ENCODE results near the gene E2F4.

Gene E2F4

DNA sequence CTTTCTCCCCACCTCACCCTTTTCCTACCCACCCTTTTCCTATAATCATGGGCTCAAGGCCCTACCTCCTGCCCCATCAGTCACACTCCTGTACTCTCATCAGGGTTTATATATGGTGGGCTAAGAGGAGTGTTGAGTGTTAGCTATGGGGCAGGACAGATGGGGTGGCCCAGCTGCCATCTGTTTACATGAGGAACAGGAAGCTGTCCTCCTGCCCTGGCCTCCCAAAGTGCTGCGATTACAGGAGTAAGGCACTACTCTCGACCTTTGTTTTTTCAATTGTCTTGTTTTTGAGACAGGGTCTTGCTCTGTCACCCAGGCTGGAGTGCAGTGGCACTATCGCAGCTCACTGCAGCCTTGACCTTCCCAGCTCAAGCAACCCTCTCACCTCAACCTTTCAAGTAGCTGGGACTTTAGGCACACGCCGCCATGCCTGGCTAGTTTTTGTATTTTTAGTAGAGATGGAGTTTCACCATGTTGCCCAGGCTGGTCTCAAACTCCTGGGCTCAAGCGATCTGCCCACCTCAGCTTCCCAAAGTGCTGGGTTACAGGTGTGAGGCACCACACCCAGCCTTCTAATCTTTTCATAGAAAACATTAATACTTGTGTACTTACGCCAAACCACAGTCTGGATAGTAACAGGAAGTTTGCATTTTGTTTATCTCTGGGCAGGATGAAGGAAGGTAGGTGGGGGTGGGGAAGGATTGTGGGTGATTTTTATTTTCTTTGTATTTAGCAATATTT, 33.9 kb upstream of the E2F4 start:
- DNase-seq: no peak

DNA sequence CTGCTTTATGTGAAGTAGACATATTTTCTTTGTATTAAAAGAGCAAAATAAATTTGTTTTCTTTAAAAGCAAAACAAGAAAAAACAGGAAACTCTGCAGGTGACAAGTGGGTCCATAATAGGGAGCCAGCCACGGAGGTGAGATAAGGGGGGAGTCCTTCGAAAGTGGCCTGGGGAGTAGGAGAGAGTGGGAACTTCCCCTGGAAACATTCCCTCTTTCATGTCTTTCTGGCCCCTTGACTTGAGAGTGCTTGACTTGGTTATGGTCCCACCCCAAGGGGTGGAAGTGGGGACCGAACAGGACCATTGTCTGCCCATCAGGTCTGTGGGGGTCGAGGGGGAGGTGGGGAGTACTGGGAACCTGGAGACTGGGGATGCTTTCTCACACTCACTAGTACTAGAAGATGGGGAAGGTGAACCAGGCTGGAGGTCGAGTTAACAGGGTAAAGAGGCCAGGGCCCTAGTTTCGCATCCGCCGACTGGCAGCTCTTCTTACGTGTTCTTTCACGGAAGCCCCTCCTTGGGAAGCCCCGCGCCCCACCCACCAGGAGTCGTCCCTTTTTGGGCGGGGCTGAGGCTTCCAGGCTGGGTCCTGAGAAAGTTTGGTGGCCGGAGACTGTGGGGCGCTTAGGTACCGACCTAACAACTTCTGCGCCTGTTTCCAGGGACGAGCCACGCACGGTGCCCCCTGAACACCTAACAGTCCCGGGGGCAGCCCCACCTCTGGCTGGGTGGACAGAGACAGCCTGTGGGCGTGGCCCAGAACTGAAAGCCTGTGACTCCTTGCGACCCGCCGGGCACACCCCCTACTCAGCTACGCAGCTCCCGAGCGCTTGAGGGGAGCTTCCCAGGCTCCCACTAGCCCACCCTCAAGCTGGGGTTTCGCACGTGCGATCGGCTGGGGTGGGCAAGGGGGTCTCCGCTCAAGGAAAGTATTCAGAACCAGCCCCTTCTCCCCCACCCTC, 33.0 kb upstream of the E2F4 start:
- no peak for DNase-seq

DNA sequence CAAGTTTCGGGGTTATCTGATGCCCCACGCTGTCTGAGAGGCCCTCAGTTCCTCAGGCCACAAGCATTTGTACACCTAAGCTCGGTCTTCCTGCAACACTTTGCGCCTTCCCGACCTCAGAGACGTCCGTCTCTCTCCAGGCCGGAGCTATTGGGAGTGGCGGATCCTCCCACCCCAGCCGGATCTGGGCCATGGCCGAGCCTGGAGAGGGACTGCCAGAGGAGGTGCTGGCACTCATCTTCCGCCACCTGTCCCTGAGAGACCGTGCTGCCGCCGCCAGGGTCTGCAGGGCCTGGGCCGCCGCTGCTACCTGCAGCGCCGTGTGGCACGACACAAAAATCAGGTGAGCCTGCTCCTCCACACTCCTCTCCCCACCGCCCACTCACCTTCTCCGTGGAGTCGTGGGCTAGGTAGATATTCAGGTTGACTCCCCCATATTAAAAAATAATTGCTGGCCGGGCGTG, 30.3 kb upstream of the E2F4 start:
- no peak for DNase-seq

DNA sequence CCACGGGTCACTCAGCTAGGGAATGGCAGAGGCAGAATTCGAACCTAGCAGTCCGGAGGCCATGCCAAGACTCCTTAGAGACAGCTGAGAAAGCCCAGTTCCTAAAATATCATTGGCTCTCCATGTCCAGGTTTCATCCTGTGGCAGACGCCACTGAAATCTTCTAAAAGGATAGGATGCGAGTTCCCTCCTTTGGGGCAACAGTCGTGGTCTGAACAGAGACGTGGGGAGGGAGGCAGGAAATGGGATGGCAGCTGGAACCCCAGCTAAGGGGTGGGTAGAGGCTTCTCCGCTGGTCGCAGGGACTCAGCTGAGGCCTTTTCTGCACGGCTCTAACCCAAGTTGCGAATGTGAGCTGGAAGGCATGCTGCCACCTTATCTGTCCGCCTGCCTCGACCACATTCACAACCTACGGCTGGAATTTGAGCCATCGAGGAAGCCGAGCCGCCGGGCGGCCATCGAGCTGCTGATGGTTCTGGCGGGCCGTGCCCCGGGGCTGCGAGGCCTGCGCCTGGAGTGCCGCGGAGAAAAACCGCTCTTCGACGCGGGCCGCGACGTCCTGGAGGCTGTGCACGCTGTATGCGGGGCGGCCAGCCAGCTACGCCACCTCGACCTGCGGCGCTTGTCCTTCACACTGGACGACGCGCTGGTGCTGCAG, 29.3 kb upstream of the E2F4 start:
- DNase-seq: no peak

DNA sequence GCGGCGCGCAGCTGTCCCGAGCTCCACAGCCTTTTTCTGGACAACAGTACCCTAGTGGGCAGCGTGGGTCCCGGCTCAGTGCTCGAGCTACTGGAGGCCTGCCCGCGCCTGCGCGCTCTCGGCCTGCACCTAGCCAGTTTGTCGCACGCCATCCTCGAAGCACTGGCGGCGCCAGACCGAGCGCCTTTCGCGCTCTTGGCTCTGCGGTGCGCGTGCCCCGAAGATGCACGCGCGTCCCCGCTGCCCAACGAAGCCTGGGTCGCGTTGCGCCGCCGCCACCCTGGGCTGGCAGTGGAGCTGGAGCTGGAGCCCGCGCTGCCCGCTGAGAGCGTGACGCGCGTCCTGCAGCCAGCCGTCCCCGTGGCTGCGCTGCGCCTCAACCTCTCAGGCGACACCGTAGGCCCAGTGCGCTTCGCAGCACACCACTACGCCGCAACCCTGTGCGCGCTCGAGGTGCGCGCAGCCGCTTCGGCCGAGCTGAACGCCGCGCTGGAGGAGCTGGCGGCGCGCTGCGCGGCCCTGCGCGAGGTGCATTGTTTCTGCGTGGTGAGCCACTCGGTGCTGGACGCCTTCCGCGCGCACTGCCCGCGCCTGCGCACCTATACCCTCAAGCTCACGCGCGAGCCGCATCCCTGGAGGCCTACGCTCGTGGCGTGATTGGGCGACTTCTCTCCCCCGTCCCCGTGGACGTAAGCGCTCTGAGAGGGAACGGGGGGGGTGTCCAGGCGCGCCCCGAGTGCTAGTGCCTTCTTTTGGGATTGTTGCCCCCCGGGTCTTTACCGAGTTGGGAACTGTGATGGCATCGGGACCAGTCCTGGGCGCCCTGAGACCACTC, 28.6 kb upstream of the E2F4 start:
- DNase-seq: peak; percentile 39

DNA sequence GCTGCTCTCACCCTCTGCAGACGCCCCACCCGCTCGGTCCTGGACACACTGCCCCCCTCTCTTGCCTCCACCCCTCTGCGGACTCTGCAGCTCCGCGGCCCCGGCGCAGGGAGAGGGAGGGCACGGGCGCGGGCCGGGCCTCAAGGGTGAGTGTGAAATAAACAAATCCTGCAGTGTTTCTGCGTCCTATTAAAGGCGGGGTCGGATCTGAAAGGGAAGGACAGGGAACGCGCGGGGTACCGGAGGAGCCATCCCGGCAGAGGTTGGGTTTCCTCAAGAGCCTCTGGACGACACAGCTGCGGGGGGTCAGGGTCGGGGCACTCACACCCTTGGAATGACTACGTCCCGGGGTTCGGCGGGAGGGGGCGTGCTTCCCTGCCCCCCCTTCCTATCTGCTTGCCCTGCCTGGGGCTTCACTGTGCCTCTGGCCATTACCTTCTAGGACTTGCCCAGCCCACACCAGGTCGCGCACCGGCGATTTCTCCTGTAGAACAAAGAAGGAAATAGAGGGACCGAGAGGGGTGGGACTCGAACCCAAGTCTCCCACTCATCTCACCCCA, 27.9 kb upstream of the E2F4 start:
- DNase-seq: no peak

DNA sequence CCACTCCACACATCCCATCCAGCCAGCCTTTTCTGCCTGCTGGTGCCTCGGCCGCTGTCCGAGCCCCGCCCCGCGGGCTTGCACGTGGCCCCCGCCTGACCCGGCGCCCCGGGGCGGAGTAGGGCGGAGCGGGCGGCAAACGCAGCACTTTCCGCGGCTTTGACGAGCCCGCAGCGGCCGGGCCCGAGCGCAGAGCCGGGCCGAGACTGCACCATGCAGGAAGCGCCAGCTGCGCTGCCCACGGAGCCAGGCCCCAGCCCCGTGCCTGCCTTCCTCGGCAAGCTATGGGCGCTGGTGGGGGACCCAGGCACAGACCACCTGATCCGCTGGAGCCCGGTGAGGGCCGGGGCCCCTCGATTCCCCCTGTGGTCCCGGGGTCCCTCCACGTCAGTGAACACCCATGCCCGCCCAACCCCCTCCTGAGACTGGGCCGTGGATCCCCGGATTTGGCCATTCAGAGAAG, 27.3 kb upstream of the E2F4 start, which contains the start of gene HSF4:
TSS of gene HSF4 (plus strand) at position 147 of the 463 bp plus-strand sequence. CDS start at position 214, 67 bp downstream.
- no peak for DNase-seq

DNA sequence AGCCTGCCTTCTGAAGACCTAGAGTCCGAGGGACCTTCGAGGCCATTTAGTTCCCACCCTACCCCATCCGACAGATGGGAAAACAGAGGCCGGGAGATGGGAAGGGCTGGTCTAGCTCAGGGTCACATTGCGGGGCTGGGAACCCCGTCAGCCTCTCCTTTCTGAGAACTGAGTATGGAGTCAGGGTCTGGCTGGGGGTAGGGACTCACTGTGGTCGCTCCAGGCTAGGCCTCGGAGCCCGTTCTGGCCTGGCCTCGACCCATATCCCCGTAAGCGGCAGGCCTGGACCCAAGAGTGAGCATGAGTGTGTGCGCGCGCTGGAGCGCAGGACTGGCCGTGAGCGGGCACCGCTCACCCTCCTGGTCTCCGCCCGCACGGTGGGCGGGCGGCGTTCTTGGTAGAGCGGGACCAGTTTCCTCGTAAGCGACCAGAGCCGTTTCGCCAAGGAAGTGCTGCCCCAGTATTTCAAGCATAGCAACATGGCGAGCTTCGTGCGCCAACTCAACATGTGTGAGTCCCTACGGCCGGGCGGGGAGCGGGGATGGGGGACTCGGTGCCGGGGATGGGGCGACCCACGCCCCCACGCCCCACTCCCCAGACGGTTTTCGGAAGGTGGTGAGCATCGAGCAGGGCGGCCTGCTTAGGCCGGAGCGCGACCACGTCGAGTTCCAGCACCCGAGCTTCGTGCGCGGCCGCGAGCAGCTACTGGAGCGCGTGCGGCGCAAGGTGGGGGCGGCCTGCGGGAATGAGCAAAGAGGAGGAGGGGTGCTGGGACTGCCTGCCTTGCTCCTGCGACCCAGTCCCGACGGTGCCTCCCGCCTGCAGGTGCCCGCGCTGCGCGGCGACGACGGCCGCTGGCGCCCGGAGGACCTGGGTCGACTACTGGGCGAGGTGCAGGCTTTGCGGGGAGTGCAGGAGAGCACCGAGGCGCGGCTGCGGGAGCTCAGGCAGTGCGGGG, 26.6 kb upstream of the E2F4 start:
- no peak for DNase-seq

DNA sequence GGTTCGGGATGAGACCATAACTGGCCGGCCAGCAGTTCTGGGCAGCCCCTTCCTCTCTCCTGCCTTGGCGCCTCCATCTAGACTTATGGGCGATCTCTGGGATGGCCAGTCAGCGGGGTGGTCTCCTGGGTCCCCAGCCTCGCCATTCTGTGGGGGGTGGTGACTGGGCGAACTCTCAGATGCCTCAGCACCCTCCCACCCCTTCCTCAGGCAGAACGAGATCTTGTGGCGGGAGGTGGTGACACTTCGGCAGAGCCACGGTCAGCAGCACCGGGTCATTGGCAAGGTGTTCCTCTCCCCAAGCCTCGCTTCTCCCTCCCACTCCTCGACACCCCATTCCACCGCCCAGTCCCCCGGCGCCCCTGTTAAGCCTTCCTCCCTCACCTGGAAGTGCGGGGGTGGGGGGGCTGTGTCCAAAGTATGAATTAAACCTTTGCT, 25.8 kb upstream of the E2F4 start:
- DNase-seq: no peak

DNA sequence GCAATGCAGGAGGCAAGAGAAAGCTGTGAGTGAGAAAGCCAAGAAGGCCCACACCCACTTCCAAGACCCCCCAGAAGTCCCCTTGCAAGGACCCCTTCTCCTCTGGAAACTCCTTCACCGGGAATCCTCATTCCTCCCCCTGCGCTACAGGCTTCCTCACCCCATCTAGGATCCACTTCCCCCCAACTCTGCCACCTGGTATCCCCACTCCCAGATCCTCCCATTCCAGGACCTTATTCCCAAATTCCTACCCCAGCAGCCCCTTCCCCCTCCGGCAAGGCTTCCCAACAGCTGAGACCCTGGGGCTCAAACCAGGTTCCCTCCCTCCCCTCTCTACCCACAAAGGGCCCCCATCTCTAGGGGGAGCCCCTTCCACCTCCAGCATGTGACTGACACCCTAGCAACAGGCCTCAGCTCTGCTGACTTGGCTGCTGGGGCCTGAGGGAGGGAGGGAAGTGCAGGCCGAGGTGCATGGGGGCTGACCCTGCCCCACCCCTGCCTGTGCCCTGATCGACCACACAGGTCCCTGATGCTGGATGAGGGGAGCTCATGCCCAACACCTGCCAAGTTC, 25.3 kb upstream of the E2F4 start:
- no peak for DNase-seq

DNA sequence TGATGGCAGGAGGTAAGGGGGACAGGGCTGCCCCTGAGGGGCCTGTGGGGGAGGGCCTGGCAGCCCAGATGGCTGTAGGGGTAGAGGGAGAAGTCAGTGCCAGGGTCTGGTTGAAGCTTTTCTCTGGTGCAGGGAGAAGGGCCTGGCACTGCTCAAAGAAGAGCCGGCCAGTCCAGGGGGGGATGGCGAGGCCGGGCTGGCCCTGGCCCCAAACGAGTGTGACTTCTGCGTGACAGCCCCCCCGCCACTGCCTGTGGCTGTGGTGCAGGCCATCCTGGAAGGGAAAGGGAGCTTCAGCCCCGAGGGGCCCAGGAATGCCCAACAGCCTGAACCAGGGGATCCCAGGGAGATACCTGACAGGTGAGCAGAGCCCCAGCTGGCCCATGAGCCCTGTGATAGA, 24.4 kb upstream of the E2F4 start:
- no peak for DNase-seq

DNA sequence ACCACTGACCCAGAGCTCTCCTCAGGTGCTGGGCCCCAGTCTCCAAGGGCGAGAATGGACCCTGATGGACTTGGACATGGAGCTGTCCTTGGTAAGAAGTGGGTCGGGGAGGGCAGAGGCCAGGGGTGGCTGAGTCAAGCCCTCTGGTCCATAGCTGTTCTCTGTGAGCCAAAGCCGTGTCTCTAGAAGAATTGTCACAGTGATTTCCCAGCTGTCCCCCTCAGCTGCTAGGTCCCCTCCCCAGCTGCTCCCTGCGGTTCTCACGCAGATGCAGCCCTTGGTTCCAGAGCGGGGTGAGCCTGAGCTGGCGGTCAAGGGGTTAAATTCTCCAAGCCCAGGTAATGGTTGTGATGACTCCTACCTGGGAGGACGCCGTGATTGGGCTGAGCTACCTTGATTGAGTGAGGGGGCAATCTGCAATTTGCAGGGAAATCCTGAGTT, 22.9 kb upstream of the E2F4 start:
- no peak for DNase-seq

DNA sequence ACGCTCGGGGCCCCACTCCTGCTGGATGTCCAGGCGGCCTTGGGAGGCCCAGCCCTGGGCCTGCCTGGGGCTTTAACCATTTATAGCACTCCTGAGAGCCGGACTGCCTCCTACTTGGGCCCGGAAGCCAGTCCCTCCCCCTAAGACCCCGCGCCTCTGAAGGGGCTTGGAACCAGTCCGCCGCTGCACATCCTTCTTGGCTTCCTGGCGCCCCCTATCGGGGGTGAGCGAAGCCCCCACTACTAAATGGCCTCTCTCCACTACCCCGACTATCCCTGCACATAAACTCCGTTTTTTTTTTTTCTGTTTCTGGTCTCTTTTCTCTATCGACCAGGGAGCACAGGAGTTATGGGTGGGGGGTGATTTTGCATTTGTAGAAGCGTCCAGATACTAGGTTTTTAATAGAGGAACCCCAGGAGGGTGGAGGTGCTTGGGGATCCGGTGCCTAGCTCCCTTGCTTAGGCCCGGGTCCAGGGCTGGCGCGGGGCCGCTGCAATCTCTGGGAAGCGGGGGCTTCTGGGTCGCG, 22.2 kb upstream of the E2F4 start:
- no peak for DNase-seq

DNA sequence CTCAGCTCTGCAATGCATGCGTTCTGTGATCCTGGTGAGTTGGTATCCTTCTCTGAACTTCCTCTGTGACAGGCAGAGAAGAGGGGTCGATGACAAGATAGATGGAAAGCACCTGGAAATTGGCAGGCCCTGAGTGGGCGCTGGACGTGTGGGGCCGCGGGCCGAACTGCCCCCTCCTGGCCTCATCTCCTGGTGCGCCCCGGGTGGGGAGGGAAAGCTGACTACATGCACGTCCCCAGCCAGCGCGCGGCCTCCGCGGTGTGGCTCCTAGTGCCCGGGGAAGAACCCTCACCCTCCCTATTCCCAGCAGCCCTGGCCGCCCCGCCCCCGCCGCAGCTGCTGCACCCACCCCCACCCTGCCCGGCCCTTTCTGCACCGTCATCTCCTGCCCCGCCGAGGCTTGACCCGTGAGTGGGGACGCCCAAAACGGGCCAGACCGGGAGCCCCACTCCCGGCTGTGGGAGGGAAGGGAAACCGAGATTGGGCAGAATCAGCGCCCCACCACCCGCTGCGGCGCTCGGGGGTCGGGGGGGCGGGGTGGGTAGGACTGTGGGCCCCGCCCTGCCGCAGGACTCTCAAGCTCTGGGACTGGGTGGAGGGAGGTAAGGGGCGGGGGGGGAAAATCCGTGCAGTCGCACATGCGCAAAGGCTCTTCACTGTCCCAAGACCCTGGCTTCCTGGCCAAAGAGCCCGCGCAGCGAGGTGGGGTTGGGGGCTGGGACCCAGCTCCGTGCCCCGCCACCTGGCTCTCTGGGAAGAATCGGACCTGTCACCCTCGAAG, 21.6 kb upstream of the E2F4 start, which contains the start of gene NOL3:
TSS of gene NOL3 (plus strand) at position 371 of the 781 bp plus-strand sequence.
- DNase-seq: peak; percentile 0

DNA sequence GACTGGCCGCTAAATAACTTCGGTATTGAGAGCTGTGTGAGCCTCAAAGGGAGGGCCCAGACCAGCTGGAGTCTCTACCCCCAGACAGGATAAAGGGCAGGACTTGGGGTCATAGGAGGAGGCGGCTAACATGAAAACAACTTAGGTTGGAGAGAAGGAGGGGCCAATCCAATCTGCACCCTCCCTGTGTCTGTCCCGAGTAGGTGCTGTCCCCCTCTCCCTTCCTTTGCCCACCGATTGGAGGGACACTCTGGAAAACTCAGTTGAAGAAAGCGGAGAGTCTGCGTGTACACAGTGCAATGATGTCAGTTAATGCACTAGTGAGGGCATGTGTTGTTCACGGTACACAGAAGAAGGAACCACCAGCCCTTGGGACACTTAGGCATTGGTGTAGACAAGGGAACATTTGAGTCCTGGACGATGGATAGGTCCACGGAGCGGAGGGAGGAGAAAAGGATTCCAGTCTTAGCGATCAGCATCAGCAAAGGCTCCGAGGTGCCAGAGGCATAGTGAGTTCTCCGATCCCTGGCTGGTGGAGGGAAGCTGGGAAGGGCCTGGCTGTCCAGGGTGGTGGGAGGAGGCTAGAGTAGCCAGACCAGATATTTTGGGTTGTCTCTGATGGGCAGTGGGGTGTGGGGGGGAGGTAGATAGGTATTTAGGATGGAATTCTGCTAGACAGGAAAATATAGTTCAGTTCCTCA, 20.9 kb upstream of the E2F4 start:
- no peak for DNase-seq

DNA sequence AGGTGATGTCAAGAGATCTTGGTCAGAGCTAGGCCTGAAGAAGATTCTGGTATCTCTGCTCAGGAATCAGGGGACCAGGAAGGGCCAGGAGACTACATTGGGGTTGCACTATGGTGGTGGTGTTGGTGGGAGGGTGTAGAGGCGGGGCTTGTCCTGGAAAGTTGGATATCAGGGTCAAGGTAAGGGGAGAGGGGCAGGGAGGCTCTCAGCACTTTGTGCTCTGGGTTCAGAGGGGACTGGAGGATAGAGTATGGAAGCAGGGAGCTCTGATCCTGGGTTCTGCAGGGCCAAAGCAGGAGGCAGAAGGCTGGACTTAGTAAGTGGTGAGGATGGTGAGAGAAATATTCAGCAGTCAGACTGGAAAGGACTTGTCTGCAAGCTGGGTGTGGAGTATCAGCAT, 18.6 kb upstream of the E2F4 start:
- no peak for DNase-seq

DNA sequence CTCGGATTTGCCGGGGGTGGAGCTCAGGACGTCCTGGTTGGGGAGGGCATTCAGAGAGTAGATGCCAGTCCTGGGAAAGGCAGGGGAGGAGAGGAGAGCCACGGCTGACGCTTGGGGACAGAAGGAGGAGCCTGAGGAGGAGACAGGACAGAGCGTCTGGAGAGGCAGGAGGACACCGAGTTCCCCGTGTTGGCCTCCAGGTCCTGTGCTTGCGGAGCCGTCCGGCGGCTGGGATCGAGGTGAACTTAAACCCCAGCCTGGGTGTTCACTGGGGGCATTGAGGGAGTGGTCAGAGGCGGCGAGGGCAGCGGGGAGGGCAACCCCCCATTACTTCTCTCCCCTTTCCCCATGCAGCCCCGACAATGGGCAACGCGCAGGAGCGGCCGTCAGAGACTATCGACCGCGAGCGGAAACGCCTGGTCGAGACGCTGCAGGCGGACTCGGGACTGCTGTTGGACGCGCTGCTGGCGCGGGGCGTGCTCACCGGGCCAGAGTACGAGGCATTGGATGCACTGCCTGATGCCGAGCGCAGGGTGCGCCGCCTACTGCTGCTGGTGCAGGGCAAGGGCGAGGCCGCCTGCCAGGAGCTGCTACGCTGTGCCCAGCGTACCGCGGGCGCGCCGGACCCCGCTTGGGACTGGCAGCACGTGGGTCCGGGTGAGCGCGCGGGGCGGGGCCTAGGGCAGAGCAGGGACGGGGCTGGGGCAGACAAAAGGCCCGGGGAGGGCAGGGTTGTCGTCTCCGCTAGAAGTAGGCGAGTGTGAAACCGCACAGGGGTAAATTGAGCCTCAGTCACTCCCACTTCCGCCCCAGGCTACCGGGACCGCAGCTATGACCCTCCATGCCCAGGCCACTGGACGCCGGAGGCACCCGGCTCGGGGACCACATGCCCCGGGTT, 17.9 kb upstream of the E2F4 start:
- DNase-seq: peak; percentile 11

Measured in NCI-H1048 (cell line).